IMR-90 (cell line): ENCODE measurements around the gene USPL1. TPM values are rescaled to one million over a fixed set of nuclear protein-coding genes. Genes with fewer than 3 reads are reported as not detected.

Experiments used
- ATAC-seq: fragments of 200-7000 bp; cut with Tn5 transposase; 2 replicates; pipeline ENCODE4 v1.9.1; 2020; ENCODE audit warnings: low read depth, mild to moderate bottlenecking, moderate library complexity
- BruUV-seq: library from RNA; stranded (reverse); fragments of 400-500 nt; replicated peaks from 2 replicates; lab custom pipeline; 2021; lab: Mats Ljungman, UMichigan
- CTCF ChIA-PET: fragments of 300-600 bp; formaldehyde crosslinking; extraction: SDS; loops from one replicate; lab custom pipeline; 2021; ENCODE audit warnings: antibody characterized with exemption; lab: Yijun Ruan, JAX
- POLR2A ChIA-PET: fragments of 300-600 bp; sonication (Branson Sonifier 250); formaldehyde crosslinking; loops from one replicate; lab custom pipeline; 2022; ENCODE audit warnings: antibody characterized with exemption; ENCODE audit not compliant: unreplicated experiment; lab: Charles Lee
- DNase-seq: peaks from one replicate; pipeline ENCODE4 v3.0.0; 2013
- H2AFZ ChIP-seq: replicated peaks from 2 replicates; pipeline ENCODE3; 2013; ENCODE audit warnings: low read length, mild to moderate bottlenecking; ENCODE audit not compliant: poor library complexity
- H2AK5ac ChIP-seq: 2 replicates; pipeline ENCODE4 v1.6.1; 2013; ENCODE audit warnings: low read depth, low read length, inconsistent platforms
- H2AK9ac ChIP-seq: replicated peaks from 2 replicates; pipeline ENCODE3; 2013; ENCODE audit warnings: mild to moderate bottlenecking, low read depth, low read length, moderate library complexity; ENCODE audit not compliant: poor library complexity
- H2BK120ac ChIP-seq: 2 replicates; pipeline ENCODE4 v1.6.1; 2013; ENCODE audit warnings: low read depth, low read length, inconsistent platforms
- H2BK15ac ChIP-seq: 3 replicates; pipeline ENCODE4 v1.6.1; 2013; ENCODE audit warnings: low read depth, low read length, inconsistent platforms
- H2BK20ac ChIP-seq: 2 replicates; pipeline ENCODE4 v1.6.1; 2013; ENCODE audit warnings: low read depth, mild to moderate bottlenecking, inconsistent platforms, low read length, moderate library complexity
- H2BK5ac ChIP-seq: 2 replicates; pipeline ENCODE4 v1.6.1; 2013; ENCODE audit warnings: mild to moderate bottlenecking, low read depth, low read length, inconsistent platforms; ENCODE audit not compliant: poor library complexity, severe bottlenecking
- H3K14ac ChIP-seq: replicated peaks from 2 replicates; pipeline ENCODE4 v1.6.1; 2013; ENCODE audit warnings: low read depth, low read length, inconsistent platforms
- H3K18ac ChIP-seq: 2 replicates; pipeline ENCODE4 v1.6.1; 2013; ENCODE audit warnings: low read depth, low read length, control low read depth
- H3K23ac ChIP-seq: 2 replicates; pipeline ENCODE4 v1.6.1; 2013; ENCODE audit warnings: low read depth, low read length, inconsistent platforms
- H3K27ac ChIP-seq: 2 replicates; pipeline ENCODE4 v1.5.1; 2013; ENCODE audit warnings: mild to moderate bottlenecking, control low read depth, low read length; ENCODE audit not compliant: insufficient read depth
- H3K27me3 ChIP-seq: 2 replicates; pipeline ENCODE4 v1.6.1; 2013; ENCODE audit warnings: low read length; ENCODE audit not compliant: control insufficient read depth, insufficient read depth
- H3K36me3 ChIP-seq: 2 replicates; pipeline ENCODE4 v1.6.1; 2013; ENCODE audit warnings: low read length, mixed read lengths; ENCODE audit not compliant: control insufficient read depth, insufficient read depth
- H3K4ac ChIP-seq: 2 replicates; pipeline ENCODE4 v1.6.1; 2013; ENCODE audit warnings: low read depth, low read length, inconsistent platforms
- H3K4me1 ChIP-seq: 2 replicates; pipeline ENCODE4 v1.6.1; 2013; ENCODE audit warnings: low read length, mixed read lengths; ENCODE audit not compliant: control insufficient read depth, insufficient read depth
- H3K4me2 ChIP-seq: 2 replicates; pipeline ENCODE4 v1.6.1; 2013; ENCODE audit warnings: low read depth, mild to moderate bottlenecking, control low read depth, low read length, moderate library complexity
- H3K4me3 ChIP-seq: 2 replicates; pipeline ENCODE4 v1.5.1; 2013; ENCODE audit warnings: low read depth, mild to moderate bottlenecking, control low read depth, low read length, moderate library complexity; ENCODE audit not compliant: insufficient read depth
- H3K56ac ChIP-seq: 2 replicates; pipeline ENCODE4 v1.6.1; 2013; ENCODE audit warnings: low read length, inconsistent platforms; ENCODE audit not compliant: insufficient read depth; ENCODE audit errors: extremely low read depth
- H3K79me1 ChIP-seq, 2 experiments: 2 replicates each; pipeline ENCODE4 v1.6.1; 2013; ENCODE audit warnings: low read length in 2 of 2, inconsistent platforms in 1 of 2, low read depth in 1 of 2
- H3K9ac ChIP-seq: 2 replicates; pipeline ENCODE4 v1.6.1; 2013; ENCODE audit warnings: low read depth, low read length, control low read depth
- H3K9me1 ChIP-seq: 2 replicates; pipeline ENCODE4 v1.6.1; 2013; ENCODE audit warnings: low read length, inconsistent platforms; ENCODE audit not compliant: insufficient read depth
- H3K9me3 ChIP-seq: 2 replicates; pipeline ENCODE4 v1.6.1; 2013; ENCODE audit warnings: low read length; ENCODE audit not compliant: control insufficient read depth, insufficient read depth
- H4K20me1 ChIP-seq: 2 replicates; pipeline ENCODE4 v1.6.1; 2013; ENCODE audit warnings: low read length, inconsistent platforms; ENCODE audit not compliant: insufficient read depth
- H4K5ac ChIP-seq: 2 replicates; pipeline ENCODE4 v1.6.1; 2013; ENCODE audit warnings: mild to moderate bottlenecking, low read depth, low read length, control low read depth
- H4K8ac ChIP-seq, 2 experiments: 2 replicates each; pipeline ENCODE4 v1.6.1; 2013; ENCODE audit warnings: low read depth in 2 of 2, low read length in 2 of 2, control low read depth in 1 of 2, inconsistent platforms in 1 of 2
- H4K91ac ChIP-seq: 2 replicates; pipeline ENCODE4 v1.6.1; 2013; ENCODE audit warnings: low read depth, low read length, inconsistent platforms; ENCODE audit not compliant: insufficient read depth
- BHLHE40 ChIP-seq: fragments of 150-350 bp; IDR thresholded peaks from 2 replicates; pipeline ENCODE4 v1.6.1; 2016; ENCODE audit warnings: mild to moderate bottlenecking, low read depth, low read length
- CEBPB ChIP-seq: IDR thresholded peaks from 2 replicates; pipeline ENCODE4 v1.6.1; 2012; ENCODE audit warnings: low read depth, low read length, improper control_type of control experiment
- CHD1 ChIP-seq: IDR thresholded peaks from 2 replicates; pipeline ENCODE4 v1.6.1; 2012; ENCODE audit warnings: low read depth, low read length, improper control_type of control experiment
- FOS ChIP-seq: fragments of 150-350 bp; IDR thresholded peaks from 2 replicates; pipeline ENCODE4 v1.6.1; 2016; ENCODE audit warnings: low read depth, low read length
- MAFK ChIP-seq: IDR thresholded peaks from 2 replicates; pipeline ENCODE4 v1.6.1; 2012; ENCODE audit warnings: low read depth, low read length, improper control_type of control experiment
- MAZ ChIP-seq: IDR thresholded peaks from 2 replicates; pipeline ENCODE4 v1.6.1; 2012; ENCODE audit warnings: low read depth, mild to moderate bottlenecking, low read length, improper control_type of control experiment, moderate library complexity, borderline replicate concordance
- MXI1 ChIP-seq: IDR thresholded peaks from 2 replicates; pipeline ENCODE4 v1.6.1; 2012; ENCODE audit warnings: low read depth, mild to moderate bottlenecking, low read length, moderate library complexity, borderline replicate concordance
- NFE2L2 ChIP-seq: fragments of 150-350 bp; IDR thresholded peaks from 2 replicates; pipeline ENCODE4 v1.6.1; 2016; ENCODE audit warnings: low read depth, mild to moderate bottlenecking, low read length
- POLR2A ChIP-seq: IDR thresholded peaks from 2 replicates; pipeline ENCODE4 v1.6.1; 2012; ENCODE audit warnings: mild to moderate bottlenecking, low read depth, low read length
- RAD21 ChIP-seq: IDR thresholded peaks from 2 replicates; pipeline ENCODE4 v1.6.1; 2012; ENCODE audit warnings: low read length, improper control_type of control experiment
- RCOR1 ChIP-seq: IDR thresholded peaks from 2 replicates; pipeline ENCODE4 v1.6.1; 2012; ENCODE audit warnings: mild to moderate bottlenecking, low read length, improper control_type of control experiment; ENCODE audit not compliant: insufficient replicate concordance
- RFX5 ChIP-seq: IDR thresholded peaks from 2 replicates; pipeline ENCODE4 v1.8.0; 2012; ENCODE audit warnings: low read depth, mild to moderate bottlenecking, low read length, moderate library complexity
- SMC3 ChIP-seq: fragments of 150-350 bp; IDR thresholded peaks from 2 replicates; pipeline ENCODE4 v1.6.1; 2016; ENCODE audit warnings: low read depth, mild to moderate bottlenecking, antibody characterized with exemption, low read length, moderate library complexity
- USF2 ChIP-seq: fragments of 150-350 bp; IDR thresholded peaks from 2 replicates; pipeline ENCODE4 v1.6.1; 2017; ENCODE audit warnings: mild to moderate bottlenecking, antibody characterized with exemption, low read length, low read depth
- WGBS, 2 experiments: methylation state at CpG; one replicate each; pipeline versions ENCODE4 v1.1.5 to v1.1.7; 2013; ENCODE audit warnings: missing lambda C conversion rate in 2 of 2; ENCODE audit not compliant: insufficient read length in 1 of 2; ENCODE audit errors: extremely low coverage in 2 of 2; 5-methylcytosine and 5-hydroxymethylcytosine counted together
- dilution Hi-C: fragments of 300-500 bp; cut with HindIII; formaldehyde crosslinking; loops from one replicate; pipeline ENCODE4 v1.14.3; 2018; ENCODE audit warnings: low sequenced_read_pairs; ENCODE audit not compliant: unreplicated experiment
- in situ Hi-C: fragments of 300-500 bp; cut with MboI; formaldehyde crosslinking; loops from 3 replicates; pipeline ENCODE4 v1.14.3; 2019; ENCODE audit warnings: low sequenced_read_pairs, inconsistent platforms, mixed read lengths
- intact Hi-C: fragments of 100-400 bp; cut with micrococcal nuclease; formaldehyde crosslinking; loops from 2 replicates; pipeline ENCODE4 v1.10.0; 2022
- polyA plus RNA-seq, 3 experiments: library from polyadenylated mRNA; depleted of rRNA; stranded (reverse); fragments of >200 nt; gene quantifications; 2 replicates each; pipeline ENCODE4 v1.2.3, GENCODE V29; 2012; ENCODE audit warnings: low replicate concordance in 1 of 3
- total RNA-seq: library from RNA; depleted of rRNA; stranded (reverse); fragments of >200 nt; gene quantifications from 2 replicates; pipeline ENCODE4 v1.2.3, GENCODE V29; 2012
- TF ChIP-seq, protein P1 (sequence below): fragments of 150-350 bp; IDR thresholded peaks from 2 replicates; pipeline ENCODE4 v1.6.1; 2016; ENCODE audit warnings: low read depth, mild to moderate bottlenecking, low read length, moderate library complexity, borderline replicate concordance
- TF ChIP-seq, protein P2 (sequence below): conservative IDR thresholded peaks from 2 replicates; pipeline ENCODE4 v1.5.1; 2012; ENCODE audit warnings: mild to moderate bottlenecking, low read depth, low read length, improper control_type of control experiment

USPL1 gene
- total and polyA plus RNA-seq, 2 of the 4 experiments (the other 2 are of a cell fraction): 12.1 to 15.4 TPM

DNA sequence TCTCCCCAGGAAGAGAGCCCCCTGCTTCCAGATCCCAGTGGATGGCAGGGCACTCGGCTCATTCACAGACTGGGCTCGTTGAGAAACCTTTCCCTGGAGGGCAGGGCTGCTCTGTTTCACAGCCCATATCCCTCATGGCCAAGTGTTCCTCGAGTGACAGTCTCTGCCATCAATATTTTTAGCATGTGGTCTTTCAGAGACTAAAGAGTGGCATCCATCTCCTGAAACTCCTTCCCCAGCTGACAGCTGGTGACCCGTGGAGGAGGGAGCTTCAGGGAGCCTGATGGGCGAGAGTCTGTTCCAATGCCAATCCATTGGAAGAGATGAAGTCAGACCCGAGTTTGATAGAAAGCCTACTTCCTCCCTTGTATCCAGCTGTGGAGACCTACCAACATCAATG is 86.9 kb downstream of the USPL1 start:
- no peak for ATAC-seq
- BruUV-seq: no TSS peak
- no peak overlapping the region for H3K56ac ChIP-seq

More for the DNA sequence above, 86.9 kb downstream of the USPL1 start:
- Histone ChIP-seq H4K8ac (no peak overlapping the region), H4K91ac (no peak overlapping the region), H3K79me1 (no peaks in the 10 kb centered on the region), H4K5ac (no peak overlapping the region), H3K4me3 (no peak overlapping the region), H3K9me3 (no peaks in the 10 kb centered on the region), H2AK5ac (peak overlapping the region; percentile 6; the same call in 1 of the 2 replicates), H3K27ac (no peak overlapping the region), H2BK15ac (no peak overlapping the region; the same call in 2 of the 3 replicates), H2BK20ac (no peak overlapping the region), H2AK9ac (no peak overlapping the region), H3K27me3 (no peaks in the 10 kb centered on the region), H3K9me1 (no peaks in the 10 kb centered on the region; the same call in 1 of the 2 replicates), H2BK5ac (no peak overlapping the region), H3K36me3 (no peaks in the 10 kb centered on the region), H2BK120ac (no peak overlapping the region), H3K23ac (no peak overlapping the region), H3K4me2 (no peak overlapping the region), H3K4ac (no peak overlapping the region), H2AFZ (no peak overlapping the region), H3K9ac (no peak overlapping the region), H3K4me1 (peaks cover 6% of the 10 kb centered on the region), H3K14ac (no peak overlapping the region), H3K18ac (no peak overlapping the region), H4K20me1 (no peaks in the 10 kb centered on the region)
- dilution Hi-C loops (no loop called here), in situ Hi-C loops (no loop called here), intact Hi-C loops (no loop called here)
- DNase-seq: no peak
- WGBS, 2 experiments: 20% methylated on average over 1 of the region's 6 CpGs; no CpG with 5 or more reads in 1 of the 2 experiments
- TF ChIP-seq, protein P1, sequence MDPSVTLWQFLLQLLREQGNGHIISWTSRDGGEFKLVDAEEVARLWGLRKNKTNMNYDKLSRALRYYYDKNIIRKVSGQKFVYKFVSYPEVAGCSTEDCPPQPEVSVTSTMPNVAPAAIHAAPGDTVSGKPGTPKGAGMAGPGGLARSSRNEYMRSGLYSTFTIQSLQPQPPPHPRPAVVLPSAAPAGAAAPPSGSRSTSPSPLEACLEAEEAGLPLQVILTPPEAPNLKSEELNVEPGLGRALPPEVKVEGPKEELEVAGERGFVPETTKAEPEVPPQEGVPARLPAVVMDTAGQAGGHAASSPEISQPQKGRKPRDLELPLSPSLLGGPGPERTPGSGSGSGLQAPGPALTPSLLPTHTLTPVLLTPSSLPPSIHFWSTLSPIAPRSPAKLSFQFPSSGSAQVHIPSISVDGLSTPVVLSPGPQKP: no peak
- TF ChIP-seq, protein P2, sequence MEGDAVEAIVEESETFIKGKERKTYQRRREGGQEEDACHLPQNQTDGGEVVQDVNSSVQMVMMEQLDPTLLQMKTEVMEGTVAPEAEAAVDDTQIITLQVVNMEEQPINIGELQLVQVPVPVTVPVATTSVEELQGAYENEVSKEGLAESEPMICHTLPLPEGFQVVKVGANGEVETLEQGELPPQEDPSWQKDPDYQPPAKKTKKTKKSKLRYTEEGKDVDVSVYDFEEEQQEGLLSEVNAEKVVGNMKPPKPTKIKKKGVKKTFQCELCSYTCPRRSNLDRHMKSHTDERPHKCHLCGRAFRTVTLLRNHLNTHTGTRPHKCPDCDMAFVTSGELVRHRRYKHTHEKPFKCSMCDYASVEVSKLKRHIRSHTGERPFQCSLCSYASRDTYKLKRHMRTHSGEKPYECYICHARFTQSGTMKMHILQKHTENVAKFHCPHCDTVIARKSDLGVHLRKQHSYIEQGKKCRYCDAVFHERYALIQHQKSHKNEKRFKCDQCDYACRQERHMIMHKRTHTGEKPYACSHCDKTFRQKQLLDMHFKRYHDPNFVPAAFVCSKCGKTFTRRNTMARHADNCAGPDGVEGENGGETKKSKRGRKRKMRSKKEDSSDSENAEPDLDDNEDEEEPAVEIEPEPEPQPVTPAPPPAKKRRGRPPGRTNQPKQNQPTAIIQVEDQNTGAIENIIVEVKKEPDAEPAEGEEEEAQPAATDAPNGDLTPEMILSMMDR: no peak
- no peak for TF ChIP-seq MAZ
- TF ChIP-seq USF2: no peak
- TF ChIP-seq CHD1: no peak
- no peak for TF ChIP-seq RAD21
- TF ChIP-seq RFX5: no peak
- TF ChIP-seq RCOR1: no peak
- TF ChIP-seq POLR2A: no peak
- TF ChIP-seq CEBPB: no peak
- TF ChIP-seq SMC3: no peak
- TF ChIP-seq FOS: no peak
- no peak for TF ChIP-seq NFE2L2
- TF ChIP-seq MXI1: no peak
- no peak for TF ChIP-seq MAFK
- no peak for TF ChIP-seq BHLHE40
- ChIA-PET POLR2A (no interaction called here), CTCF (no interaction called here)
